Measurements from ENCODE around the gene SLC22A23.
A peak's percentile ranks its signal among the peaks of the same experiment; 100 is the strongest.

The SLC22A23 gene

DNA sequence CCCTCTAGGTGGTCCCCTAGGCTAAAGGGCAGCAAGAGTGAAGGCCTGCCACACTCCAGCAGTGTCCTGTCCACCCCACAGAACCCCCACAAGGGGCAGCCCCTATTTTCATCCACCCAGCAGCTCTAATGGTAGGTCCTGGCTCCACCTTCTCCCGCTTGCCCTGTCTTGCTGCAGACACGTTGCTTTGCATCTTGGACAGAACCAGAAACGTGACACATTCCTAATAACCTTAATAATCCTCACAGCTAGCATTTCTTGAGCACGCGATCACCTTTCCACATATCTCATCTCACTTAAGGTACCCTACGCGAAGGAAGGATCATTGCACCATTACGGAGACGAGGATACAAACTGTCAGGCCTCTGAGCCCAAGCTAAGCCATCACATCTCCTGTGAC, 11.7 kb upstream of the SLC22A23 start:
- no peak for DNase-seq

DNA sequence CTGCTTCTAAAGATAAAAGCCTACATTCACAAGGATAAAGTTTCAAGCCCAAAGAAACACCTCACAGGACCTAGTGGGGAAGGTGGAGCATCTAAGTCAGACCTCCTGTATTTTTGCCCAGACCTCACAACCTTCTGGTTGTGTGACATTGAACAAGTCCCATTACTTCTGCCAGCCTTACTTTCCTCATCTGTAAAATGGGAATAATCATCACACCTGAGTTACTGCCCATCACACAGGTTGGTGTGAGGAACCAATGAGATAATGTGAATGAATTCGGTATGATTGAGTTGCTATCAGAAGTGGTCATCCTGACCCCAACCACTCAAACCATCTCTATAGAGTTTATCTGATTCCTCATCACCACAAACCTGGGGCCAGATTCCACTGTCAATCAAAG, 11.1 kb upstream of the SLC22A23 start:
- no peak for DNase-seq

DNA sequence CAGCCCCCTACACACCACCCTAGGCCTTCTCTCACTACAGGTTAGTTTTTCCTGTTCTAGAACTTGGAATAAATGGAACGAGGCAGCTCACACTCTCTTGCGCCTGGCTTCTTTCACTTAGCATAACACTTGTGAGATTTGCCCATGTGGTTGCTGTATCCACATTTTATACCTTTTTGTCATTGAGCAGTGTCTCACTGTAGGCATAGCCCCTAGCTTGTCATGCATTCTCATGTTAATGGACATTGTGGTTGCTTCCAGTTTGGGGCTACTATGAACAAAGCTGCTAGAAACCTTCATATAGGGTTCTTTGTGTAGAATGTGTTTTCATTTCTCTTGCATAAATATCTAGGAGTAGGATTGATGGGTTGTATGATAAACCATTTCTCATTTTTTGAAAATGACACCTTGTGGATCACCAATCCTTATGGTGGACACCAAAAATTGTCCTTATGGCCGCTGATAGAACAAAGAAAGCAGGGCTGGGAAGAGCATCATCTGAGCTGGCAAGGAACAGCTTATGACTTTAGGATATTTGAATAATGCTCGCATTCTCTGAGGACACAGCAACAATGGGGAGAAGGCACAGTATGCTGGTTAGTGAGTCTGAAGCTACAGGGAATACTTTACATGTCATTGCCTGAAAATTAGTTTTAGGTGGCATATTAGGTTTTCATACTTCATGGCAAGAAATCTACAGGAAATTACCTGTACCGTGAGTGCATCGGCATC, 9.8 kb upstream of the SLC22A23 start:
- DNase-seq: no peak

DNA sequence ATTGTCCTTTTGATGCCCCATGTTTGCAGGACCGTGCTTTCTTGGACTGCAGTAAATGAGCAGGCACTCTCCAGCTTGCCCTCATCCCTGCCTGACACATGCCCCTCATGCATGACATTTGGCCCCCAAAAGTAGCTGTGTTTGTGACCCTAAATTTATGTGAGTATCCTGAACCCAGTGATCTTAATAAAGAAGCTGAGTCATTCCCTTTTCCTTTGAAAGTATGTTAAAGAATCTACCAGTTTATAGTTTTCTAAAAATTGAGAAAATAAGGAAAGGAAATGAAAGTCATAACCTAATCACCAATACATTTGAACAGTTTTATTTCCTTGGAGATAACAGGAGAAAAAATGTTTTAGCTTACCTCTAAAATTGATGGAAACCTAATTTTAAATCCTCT, 3.4 kb upstream of the SLC22A23 start:
- DNase-seq: no peak

DNA sequence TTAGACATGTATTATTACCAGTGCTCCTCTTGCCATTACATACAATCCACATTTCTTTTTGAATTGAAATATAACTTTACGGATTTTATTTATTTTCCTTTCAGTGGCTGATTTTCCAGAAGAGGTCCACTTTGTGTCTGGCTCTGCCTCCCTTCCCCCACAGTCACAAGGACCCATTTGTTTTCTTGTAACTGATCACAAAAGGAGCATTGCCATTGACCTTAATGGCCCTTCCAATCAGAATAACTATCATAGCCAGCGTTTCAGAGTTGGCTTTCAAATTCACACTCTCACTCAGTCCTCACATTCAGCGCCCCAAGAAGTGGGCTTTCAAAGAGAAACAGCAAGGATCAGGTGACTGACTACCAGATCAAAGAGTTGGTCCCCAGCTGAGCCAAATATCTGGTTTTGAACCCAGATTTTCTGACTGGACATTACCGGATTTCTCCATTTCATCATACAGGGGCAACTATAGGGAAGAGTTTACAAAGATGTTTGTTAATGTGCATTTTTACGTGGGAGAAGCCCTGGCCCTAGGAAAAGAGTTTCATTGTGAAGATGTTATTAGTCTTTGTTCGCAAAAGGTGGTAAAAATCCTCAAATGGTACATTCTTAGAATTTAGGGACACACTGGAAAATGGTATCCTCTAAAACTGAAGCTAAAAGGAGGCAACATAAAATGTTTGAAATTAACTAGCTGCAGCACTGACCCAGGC, 2.0 kb upstream of the SLC22A23 start:
- DNase-seq: no peak

DNA sequence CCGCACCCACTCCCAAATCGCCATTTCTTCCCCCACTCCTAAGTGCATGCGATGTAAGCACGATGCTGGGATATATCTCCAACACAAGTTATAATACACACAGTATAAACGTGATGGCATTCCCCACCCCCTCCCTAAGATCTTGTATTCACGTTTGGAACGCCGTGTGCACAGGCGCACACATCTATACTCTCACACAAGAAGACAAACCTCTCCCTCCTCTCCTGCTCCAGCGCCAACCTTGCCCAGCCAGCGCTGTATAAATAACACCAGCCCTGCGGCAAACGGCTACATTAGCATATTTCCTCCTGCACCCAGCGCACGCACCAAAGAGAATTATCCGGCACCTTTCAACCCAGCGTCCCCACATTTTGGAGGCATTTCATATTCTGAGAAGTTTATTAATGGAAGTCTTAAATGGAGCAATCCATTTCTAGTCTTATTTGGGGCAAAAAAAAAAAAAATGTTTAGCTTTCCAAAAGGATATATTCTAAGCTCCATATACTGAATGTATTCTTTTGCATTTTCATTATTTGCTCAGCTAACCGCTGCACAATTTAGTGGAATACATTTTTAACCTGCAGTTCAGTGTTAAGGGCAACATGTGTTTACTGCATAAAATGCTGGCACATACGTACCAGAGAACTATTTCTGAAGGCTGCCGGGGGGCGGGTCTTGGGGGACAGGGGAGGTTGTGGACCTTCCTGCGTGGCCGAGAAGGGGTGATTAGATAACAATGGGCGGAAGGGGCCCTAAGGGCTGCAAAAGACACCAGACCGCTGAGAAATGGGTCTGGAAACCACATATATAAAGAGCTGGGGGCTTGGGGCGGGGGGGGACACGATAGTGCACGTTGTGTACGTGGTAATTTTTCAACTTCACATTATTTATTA, 1.1 kb upstream of the SLC22A23 start:
- no peak for DNase-seq

DNA sequence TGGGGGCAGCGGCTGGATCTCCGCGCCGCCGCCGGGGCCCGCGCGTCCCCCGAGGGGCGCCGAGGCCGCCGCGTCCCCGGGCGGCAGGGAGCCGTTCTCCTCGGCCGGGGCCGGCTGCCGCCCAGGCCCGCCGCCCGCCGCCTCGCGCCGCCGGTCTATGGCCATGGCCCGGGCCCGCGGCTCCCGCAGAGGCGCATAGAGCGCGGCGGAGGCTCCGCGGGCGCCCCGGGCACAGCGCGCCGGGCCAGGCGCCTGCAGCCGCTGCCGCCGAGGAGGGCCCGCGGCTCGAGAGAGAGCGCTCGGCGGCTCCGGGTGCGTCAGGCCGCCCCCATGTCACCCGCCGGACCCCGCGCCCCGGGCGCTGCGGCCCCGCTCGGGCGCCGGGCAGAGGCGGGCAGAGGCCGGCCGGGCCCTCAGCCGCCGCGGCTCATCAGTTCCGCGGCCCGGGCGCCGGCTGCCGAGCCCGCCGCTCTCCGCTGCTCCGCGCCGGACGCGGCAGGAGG, 404 bp downstream of the SLC22A23 start:
- DNase-seq: no peak

DNA sequence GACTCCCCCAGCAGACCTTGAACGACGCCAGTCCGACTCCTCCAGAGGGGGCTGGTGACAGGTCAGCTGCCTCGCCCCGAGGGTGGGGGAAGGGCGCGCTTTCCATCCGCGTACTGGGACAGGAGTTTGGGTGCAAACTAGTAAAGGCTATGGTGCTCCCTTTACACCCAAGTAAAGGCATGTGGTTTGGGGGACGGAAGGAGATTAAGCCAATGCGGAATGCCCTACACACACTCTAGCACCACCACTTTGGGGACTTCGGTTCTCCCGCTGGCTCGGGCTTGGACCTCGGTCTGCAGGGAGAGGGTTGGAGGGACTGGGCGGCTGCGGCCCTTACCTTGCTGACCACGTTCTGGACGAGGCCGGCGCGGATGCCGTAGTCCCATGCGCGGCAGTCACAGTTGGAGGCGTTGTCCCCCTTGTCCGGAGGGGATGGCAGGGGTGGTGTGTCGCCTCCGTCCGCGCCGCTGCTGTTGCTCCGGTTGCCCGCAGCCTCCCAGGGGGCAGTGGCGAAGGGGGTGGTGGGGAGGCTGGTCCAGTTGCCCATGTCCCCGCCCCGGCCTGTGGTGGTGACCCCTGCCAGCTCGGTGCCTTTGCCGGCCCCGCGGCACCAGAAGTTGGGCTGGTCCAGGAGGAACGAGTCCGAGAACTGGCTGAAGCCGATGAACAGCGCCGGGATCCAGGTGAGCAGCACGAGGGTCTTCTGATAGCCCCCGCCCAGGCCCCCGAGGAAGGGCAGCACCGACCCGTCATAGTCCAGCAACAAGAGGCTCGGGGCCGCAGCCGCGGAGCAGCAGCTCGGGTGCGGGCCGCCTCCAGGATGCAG, 1.1 kb downstream of the SLC22A23 start:
- DNase-seq: no peak

DNA sequence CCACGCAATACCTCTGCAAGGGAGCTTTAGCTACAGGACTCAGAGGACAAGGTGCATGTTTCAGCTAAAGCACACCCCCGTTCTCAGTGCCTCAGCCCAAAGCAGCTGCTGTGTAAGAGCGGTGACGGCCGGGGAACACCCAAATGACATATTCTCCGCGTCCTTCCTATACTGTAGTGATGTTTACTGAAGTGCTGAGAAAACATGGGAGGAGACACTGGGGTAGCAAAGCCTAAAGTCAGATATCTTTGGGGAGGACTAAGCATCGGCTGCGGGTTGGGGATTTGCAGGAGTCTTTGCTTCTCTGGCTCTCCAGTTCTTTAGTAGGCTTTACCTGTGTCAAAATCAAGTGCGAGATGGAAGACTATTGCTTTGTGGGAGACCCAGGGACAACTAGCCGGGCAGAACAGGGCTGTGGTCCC, 1.7 kb downstream of the SLC22A23 start:
- no peak for DNase-seq

DNA sequence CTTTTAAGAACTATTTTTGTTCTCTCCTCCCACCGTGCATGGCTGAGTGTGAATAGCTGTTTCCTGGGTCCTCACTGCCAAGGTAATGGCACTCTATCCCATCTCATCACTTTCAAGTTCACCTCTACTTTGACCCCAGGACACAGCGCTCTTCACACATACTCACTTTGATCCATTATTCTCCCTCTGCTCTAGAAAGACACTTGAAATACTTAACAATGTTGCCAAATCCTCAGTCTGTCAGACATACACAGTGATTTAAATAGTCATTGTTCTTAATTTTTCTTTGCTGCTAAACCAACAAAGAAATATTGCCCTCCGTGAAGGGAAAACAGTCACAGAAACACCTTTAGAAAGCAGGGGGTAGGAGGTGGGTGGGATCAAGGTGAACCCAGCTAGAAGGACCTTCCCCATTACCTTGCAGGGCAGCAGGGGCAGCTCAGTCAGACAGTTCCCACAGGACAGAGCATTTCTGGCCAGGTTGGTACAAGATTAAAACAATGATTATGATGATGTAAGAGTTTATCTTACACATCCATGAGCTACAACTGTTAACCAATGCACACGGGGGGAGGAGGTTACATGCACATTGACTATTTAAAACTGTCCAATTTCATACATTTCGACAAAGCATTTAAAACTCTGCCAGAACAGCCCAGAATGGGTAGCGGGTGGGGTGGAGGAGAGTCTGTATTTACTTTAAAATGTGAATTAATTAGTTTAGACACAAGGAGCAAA, 2.4 kb downstream of the SLC22A23 start:
- no peak for DNase-seq

DNA sequence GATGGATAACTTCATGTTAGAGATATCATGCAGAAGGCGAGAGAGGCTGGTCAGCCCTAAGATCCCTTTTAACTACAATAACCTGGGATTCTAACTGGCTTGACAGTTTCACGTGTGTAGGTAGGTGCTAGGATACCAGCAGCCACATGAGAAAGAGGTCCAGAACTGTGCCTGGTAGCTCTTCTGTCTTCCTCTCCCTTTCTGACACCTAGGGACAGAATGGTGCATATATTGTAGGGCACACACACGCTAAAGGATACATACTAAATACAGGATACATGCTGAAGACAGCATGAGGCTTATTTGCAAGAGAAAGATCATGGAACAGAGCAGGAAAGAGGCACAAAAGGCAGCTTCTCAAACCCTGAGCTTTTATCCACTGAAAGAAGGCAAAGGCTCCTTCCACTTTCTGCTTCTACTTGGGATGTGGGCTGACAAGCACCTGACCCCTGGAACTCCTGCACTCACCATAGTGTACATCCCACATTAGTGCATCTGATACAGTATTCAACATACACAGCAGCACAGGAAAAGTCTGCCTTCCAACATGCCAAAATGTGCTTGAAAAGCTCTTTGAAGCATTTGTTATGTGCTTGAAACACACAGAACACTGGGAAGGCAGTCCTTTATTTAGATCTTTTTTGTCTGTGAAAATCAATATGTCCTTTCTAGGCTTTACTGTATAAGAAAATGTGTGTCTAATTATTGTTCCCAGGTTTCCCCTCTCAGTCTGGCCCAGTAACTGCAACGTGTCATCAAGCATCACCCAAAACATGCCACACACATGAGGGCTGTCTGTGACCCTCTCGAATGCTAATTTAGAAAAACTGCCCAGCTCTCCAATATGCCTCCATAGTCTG, 3.2 kb downstream of the SLC22A23 start:
- DNase-seq: no peak

DNA sequence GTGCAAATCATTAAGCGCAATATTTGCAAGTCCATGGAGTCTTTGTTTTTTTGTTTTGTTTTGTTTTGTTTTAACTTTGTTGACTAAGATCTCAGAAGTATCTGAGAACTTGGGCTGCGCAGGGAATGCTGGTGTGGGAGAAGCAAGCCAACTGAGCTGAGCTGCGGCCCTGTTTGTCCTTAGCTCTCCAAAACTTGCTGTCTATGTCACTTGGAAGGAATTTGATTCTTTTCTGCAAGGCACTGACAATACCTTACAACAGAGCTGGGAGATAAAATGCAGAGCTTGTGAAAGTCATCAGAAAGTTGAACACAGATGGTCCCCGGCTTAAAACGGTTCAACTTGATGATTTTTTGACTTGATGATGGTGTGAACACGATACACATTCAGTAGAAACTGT, 5.4 kb downstream of the SLC22A23 start:
- no peak for DNase-seq

DNA sequence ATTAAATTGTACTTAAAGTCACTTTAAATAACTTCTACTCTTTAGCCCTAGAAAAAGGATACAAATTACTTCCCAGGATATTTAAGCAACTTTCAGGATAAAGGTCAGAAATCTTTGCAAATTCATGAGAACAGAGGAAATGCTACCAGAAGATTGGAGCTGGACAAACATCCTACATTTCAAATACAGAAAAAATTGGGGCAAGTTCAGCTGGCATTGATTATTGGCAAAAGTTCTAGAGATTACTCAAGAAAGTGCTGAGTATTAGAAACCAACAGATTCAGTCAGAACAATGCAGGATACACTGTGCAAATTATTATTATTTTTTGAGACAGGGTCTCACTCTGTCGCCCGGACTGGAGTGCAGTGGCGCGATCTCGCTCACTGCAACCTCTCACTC, 6.0 kb downstream of the SLC22A23 start:
- DNase-seq: no peak

DNA sequence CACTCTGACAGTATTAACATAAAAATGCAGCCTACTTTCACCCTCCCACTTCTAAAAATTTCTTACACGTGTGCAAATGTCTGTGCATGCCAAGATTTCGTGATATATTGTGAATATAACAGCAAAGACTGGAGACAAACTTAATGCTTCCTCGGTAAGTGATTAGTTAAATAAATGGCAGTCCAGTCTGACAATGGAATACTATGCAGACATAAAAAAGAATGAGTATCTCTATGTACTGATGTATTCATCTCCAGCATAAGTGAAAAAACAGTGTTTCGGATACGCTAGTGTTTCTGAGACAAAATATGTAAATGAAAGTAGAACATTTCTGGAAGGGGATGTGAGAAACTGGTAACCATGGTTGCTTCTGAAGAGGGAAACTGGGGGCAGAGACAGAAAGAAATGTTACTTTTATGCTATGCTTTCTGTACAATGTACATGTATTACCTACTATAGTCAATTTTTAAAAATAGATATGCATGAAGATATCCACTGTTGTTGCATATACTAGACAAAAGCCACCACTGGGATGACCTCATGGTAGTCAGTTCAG, 7.0 kb downstream of the SLC22A23 start:
- DNase-seq: no peak

DNA sequence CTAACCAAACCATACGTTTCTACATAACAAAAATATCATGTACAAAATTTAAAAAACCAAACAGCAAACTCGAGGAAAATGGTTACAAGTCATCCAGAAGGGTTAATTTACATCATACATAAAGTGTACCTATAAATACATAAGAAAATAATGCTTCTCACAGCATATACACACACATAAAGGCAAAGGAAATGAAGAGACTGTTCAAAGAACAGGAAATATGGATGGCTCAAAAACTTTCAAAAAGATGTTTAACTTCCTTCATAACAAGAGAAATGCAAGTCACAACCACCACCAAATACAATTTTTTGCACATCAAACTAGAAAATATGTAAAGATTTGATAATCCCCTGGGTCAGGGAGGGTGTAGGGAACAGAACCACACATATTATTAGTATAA, 7.5 kb downstream of the SLC22A23 start:
- DNase-seq: no peak

DNA sequence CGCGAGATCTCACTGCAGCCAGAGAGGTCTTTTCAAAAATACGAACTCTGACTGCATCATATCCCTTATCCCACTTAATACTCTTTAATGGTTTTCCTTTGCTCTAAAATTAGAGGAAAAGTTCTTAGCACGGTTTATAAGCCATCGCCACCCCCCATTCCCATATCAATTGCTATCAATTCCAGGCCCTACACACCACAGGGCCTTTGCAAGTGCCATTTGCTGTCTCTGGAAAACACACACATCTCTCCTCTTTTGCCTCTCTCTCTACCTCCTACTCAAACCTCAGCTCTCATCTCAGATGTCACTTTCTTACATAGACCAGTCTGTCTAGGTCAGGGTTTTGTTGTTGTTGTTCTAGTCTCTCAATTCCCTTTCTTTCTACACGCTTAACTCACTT, 9.8 kb downstream of the SLC22A23 start:
- DNase-seq: no peak

DNA sequence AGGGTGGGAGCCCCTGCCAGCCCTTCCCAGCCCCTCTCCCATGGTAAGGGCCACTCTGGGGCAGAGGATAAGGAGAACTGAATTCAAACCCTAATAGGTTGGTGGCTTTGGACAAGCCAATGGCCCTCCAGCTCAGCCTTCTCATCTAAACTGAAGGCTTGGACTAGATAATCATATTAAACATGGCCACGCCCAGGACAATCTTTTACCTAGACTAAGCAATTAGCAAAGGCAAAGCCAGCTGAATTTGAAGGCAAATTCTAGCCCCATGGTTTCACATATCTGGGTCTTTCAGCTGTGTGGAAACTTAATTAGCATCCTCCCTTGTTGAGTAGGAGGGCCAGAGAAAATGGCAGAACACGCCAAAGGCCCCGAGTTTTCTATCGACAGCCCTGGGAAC, 10.7 kb downstream of the SLC22A23 start:
- DNase-seq: no peak

DNA sequence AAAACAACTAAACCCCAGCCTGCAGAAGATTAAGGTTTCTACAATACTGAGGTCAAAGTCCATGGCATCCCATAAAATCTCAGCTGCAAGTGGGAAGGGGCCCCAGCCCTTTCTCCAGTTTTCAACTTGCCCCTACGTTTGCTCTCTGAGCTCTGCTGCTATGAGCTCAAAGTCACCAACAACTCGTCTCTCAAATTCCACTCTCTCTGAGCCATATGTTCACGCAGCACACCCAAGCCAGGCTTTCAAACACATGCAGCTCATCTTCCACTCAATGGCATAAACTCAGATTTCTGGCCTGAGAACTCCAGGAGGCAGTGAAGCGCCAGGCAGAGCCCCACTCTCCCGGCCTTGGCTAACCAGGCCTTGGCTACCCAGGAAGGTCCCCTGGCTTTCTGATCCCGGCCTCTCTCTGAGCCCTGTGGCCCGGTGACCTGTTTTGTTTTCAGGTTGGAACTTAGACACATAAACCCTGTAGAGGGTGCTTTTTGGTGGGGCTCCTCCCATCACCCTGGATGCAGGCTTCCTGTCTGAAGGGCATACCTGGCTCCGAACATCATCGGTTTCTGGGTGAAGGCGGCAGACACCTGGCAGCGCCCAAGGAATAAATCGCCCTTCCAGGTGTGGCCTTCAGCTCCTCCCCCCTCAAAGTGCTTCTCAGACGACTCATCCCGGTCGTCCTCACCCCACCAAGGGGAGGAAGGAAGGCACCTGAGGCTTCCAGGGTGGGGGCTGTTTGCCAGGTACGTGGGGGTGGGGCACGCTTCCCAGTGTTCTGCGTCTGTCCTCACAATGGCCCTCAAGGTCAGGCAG, 12.4 kb downstream of the SLC22A23 start:
- peak; percentile 45 for DNase-seq

DNA sequence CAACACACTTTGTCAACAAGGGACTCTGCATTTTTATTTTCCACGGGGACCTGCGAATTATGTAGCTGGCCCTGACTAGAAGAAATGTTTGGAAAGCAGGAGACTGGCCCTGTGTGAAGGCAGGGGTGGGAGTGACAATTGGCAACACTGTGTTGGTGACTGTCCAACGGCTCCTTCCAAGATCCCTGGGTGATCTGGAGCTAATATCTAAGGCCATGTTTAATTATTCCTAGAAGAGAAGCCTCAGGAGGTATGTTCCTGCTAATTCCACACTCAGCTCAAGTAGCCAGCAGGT, 13.7 kb downstream of the SLC22A23 start:
- DNase-seq: no peak

Data from NCI-H2171 (cell line).